GM12878 (cell line): ENCODE results near the gene PAX1. TPM values are rescaled to one million over a fixed set of nuclear protein-coding genes. Genes with fewer than 3 reads are reported as not detected.

Source experiments
- ATAC-seq: fragments of 200-7000 bp; cut with Tn5 transposase; 3 replicates; pipeline ENCODE4 v1.9.1; 2020; ENCODE audit warnings: mild to moderate bottlenecking, moderate library complexity
- BruUV-seq: library from RNA; stranded (reverse); fragments of 400-500 nt; replicated peaks from 2 replicates; lab custom pipeline; 2021; lab: Mats Ljungman, UMichigan
- CTCF ChIA-PET: fragments of 300-600 bp; sonication (Branson Sonifier 250); formaldehyde crosslinking; extraction: SDS; loops from one replicate; lab custom pipeline; 2021; ENCODE audit warnings: inconsistent platforms; lab: Yijun Ruan, JAX
- POLR2A ChIA-PET: fragments of 350-600 bp; formaldehyde crosslinking; extraction: SDS; loops from one replicate; lab custom pipeline; 2021; ENCODE audit warnings: inconsistent platforms; lab: Charles Lee
- RAD21 ChIA-PET: fragments of 300-600 bp; sonication (Branson Sonifier 250); formaldehyde crosslinking; loops from one replicate; lab custom pipeline; 2023; ENCODE audit warnings: antibody characterized with exemption; ENCODE audit not compliant: unreplicated experiment; lab: Charles Lee
- SMC1A ChIA-PET: fragments of 300-600 bp; sonication (Branson Sonifier 250); formaldehyde crosslinking; loops from one replicate; lab custom pipeline; 2023; ENCODE audit not compliant: unreplicated experiment, uncharacterized antibody; lab: Charles Lee
- DNase-seq: peaks from one replicate; pipeline ENCODE4 v3.0.0-alpha.2; 2011; ENCODE audit warnings: low read depth, low spot score
- FAIRE-seq: peaks from 3 replicates; lab custom pipeline; 2011; peaks lifted over from hg19 to GRCh38; lab: Jason Lieb, UNC
- H2AFZ ChIP-seq: 2 replicates; pipeline ENCODE4 v1.6.0; 2011; ENCODE audit warnings: low read depth, low read length, control low read depth; ENCODE audit not compliant: control insufficient read depth
- H3K27ac ChIP-seq: 2 replicates; pipeline ENCODE4 v1.5.1; 2011; ENCODE audit warnings: control low read depth; ENCODE audit not compliant: control insufficient read depth, insufficient read depth
- H3K27me3 ChIP-seq, 2 experiments: replicated peaks in 1 of 2; 2 replicates each; pipeline versions ENCODE4 v1.6.0 to v1.6.1; 2011; ENCODE audit warnings: low read length in 1 of 2; ENCODE audit not compliant: control insufficient read depth in 2 of 2, insufficient read depth in 2 of 2
- H3K36me3 ChIP-seq, 2 experiments: 2 replicates each; pipeline ENCODE4 v1.5.1; 2011; ENCODE audit warnings: low read length in 1 of 2; ENCODE audit not compliant: control insufficient read depth in 2 of 2, insufficient read depth in 2 of 2
- H3K4me1 ChIP-seq: 2 replicates; pipeline ENCODE4 v1.6.1; 2011; ENCODE audit warnings: mild to moderate bottlenecking, low read length, moderate library complexity, mixed read lengths; ENCODE audit not compliant: control insufficient read depth, insufficient read depth
- H3K4me2 ChIP-seq: 2 replicates; pipeline ENCODE4 v1.6.0; 2011; ENCODE audit warnings: control low read depth; ENCODE audit not compliant: control insufficient read depth, insufficient read depth
- H3K4me3 ChIP-seq: fragments of 200-600 bp; sonication (generic); 2 replicates; pipeline ENCODE4 v1.5.1; 2016
- H3K79me2 ChIP-seq: 2 replicates; pipeline ENCODE4 v1.6.0; 2011; ENCODE audit warnings: low read length; ENCODE audit not compliant: control insufficient read depth, insufficient read depth
- H3K9ac ChIP-seq: 2 replicates; pipeline ENCODE4 v1.8.0; 2011; ENCODE audit warnings: low read length, control low read depth, mixed read lengths; ENCODE audit not compliant: control insufficient read depth, insufficient read depth
- H3K9me3 ChIP-seq: replicated peaks from 3 replicates; pipeline ENCODE4 v1.5.1; 2011; ENCODE audit warnings: mild to moderate bottlenecking, low read length; ENCODE audit not compliant: control insufficient read depth, insufficient read depth
- H4K20me1 ChIP-seq: 2 replicates; pipeline ENCODE4 v1.6.0; 2011; ENCODE audit not compliant: control insufficient read depth, insufficient read depth
- MTA2 ChIP-seq: fragments of 450-650 bp; IDR thresholded peaks from 2 replicates; pipeline ENCODE4 v1.6.1; 2016; ENCODE audit warnings: low read depth, mild to moderate bottlenecking, moderate library complexity
- MYB ChIP-seq: fragments of 150-350 bp; IDR thresholded peaks from 2 replicates; pipeline ENCODE4 v1.6.1; 2014; ENCODE audit warnings: mild to moderate bottlenecking, low read depth, low read length, borderline replicate concordance
- PAX5 ChIP-seq: IDR thresholded peaks from 2 replicates; pipeline ENCODE4 v1.6.1; 2011; ENCODE audit warnings: low read depth, low read length, borderline replicate concordance
- PAX8 ChIP-seq: fragments of 450-650 bp; IDR thresholded peaks from 2 replicates; pipeline ENCODE4 v1.6.1; 2017; ENCODE audit warnings: mild to moderate bottlenecking, moderate library complexity
- PRDM15 ChIP-seq: fragments of 450-650 bp; formaldehyde crosslinking; IDR thresholded peaks from 2 replicates; pipeline ENCODE4 v1.4.0; 2020; ENCODE audit warnings: mild to moderate bottlenecking, moderate library complexity
- SIX5 ChIP-seq: IDR thresholded peaks from 2 replicates; pipeline ENCODE4 v1.6.1; 2011; ENCODE audit warnings: mild to moderate bottlenecking, low read depth, low read length, moderate library complexity; ENCODE audit not compliant: severe bottlenecking
- SREBF1 ChIP-seq: IDR thresholded peaks from 2 replicates; pipeline ENCODE4 v1.6.1; 2012; ENCODE audit warnings: mild to moderate bottlenecking, low read length
- SUPT20H ChIP-seq: IDR thresholded peaks from 2 replicates; pipeline ENCODE4 v1.6.1; 2011; ENCODE audit warnings: low read depth, mild to moderate bottlenecking, low read length, moderate library complexity, borderline replicate concordance; ENCODE audit not compliant: control insufficient read depth
- TBL1XR1 ChIP-seq: IDR thresholded peaks from 2 replicates; pipeline ENCODE4 v1.6.1; 2012; ENCODE audit warnings: low read depth, low read length, improper control_type of control experiment
- WRNIP1 ChIP-seq: IDR thresholded peaks from 2 replicates; pipeline ENCODE4 v1.6.1; 2011; ENCODE audit warnings: low read depth, low read length, improper control_type of control experiment, borderline replicate concordance
- YBX1 ChIP-seq: fragments of 450-650 bp; IDR thresholded peaks from 2 replicates; pipeline ENCODE4 v1.6.1; 2016; ENCODE audit warnings: antibody characterized with exemption
- WGBS: methylation state at CpG from one replicate; pipeline ENCODE4 v1.1.6; 2016; ENCODE audit warnings: low lambda C conversion rate; ENCODE audit not compliant: insufficient replicate concordance, insufficient coverage; ENCODE audit errors: missing lambda C conversion rate; 5-methylcytosine and 5-hydroxymethylcytosine counted together
- in situ Hi-C: fragments of 300-500 bp; cut with MboI; formaldehyde crosslinking; loops from 9 replicates; pipeline ENCODE4 v1.14.3; 2018; ENCODE audit warnings: mixed read lengths
- intact Hi-C: fragments of 100-400 bp; cut with micrococcal nuclease; formaldehyde crosslinking; loops from one replicate; pipeline ENCODE4 v1.14.2; 2022; ENCODE audit not compliant: unreplicated experiment
- polyA plus RNA-seq, 11 experiments: library from polyadenylated mRNA; depleted of rRNA in 4 of 11; unstranded in 6 of 11; stranded (reverse) in 5 of 11; fragments of >200 nt; fragmentation: Nextera tagmentation in 4 of 11; fragmentation: Illumina TruSeq in 1 of 11; extraction: Ambion mirVana in 4 of 11; extraction: Trizol in 1 of 11; gene quantifications; 1 replicate in 1 of 11; 2 replicates in 10 of 11; pipeline versions ENCODE4 v1.2.1 to v1.2.3, GENCODE V29; 2011 to 2016; ENCODE audit warnings: inconsistent platforms in 2 of 11, missing spikeins in 2 of 11, low read depth in 1 of 11
- total RNA-seq, 4 experiments: library from RNA; depleted of rRNA in 3 of 4; stranded (reverse); fragments of >200 nt in 3 of 4; fragmentation: Illumina TruSeq in 1 of 4; extraction: Trizol in 1 of 4; gene quantifications; 2 replicates each; pipeline versions ENCODE4 v1.2.1 to v1.2.3, GENCODE V29; 2013 to 2021
- TF ChIP-seq, protein P1 (sequence below): fragments of 450-650 bp; IDR thresholded peaks from 2 replicates; pipeline ENCODE4 v1.6.1; 2017; ENCODE audit warnings: borderline replicate concordance
- TF ChIP-seq, protein P2 (sequence below): fragments of 450-650 bp; IDR thresholded peaks from 2 replicates; pipeline ENCODE4 v1.6.1; 2014; ENCODE audit warnings: mild to moderate bottlenecking
- TF ChIP-seq, protein P3 (sequence below): fragments of 450-650 bp; IDR thresholded peaks from 2 replicates; pipeline ENCODE4 v1.6.1; 2018; ENCODE audit warnings: mild to moderate bottlenecking, low read depth, moderate library complexity; ENCODE audit not compliant: partially characterized antibody

The PAX1 gene
- total and polyA plus RNA-seq, 10 of the 15 experiments (the other 5 are each of a cell fraction or from before 2014, with no cell fraction given) = not detected

DNA sequence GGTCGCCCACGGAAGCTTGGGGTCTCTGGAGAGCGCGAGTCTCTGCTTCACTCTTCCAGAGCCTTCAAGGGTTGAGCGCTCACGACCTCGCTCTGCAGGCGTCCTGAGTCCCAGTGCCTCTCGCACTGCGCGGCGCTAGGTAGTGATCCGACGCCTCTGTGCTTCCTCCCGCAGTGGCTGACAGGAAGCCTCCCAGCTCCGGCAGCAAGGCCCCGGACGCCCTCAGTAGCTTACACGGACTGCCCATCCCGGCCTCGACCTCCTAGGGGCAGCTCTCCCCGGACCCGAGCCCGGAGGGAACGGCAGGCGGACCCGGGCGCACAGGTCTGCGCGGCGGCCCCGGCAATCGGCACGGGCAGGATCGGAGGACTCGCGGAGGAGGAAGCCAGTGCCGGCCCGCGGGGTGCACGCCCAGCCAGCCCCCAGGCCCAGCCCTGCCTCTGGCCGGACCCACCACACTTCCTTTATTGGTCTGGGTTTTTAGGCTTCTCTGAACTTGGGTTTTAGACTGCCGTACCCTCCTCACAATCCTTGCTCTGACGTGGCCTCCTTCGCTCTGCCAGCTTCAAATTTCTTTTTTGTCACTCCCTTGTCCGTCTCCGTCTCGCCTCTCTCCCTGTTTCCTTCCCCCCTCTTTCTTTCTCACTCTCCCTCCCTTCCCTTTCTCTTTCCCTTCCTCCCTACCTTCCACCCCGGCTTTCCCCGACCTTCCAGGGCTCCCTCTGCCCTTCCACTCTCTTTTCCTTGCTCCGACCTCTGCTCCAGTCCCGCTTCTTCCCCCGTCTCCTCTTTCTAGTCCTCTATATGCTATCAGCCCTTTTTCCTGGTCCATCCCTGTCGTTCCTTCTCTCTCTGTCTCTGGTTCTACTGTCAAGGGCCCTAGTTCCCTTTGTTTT is 9.1 kb downstream of the PAX1 start:
- Histone ChIP-seq H3K27ac (no peak overlapping the region), H3K27me3 (peaks cover 2 to 12% of the 10 kb centered on the region in 2 experiments), H2AFZ (no peak overlapping the region), H3K4me1 (no peaks in the 10 kb centered on the region), H3K9me3 (no peaks in the 10 kb centered on the region), H4K20me1 (no peaks in the 10 kb centered on the region), H3K36me3 (no peaks in the 10 kb centered on the region), H3K4me2 (no peak overlapping the region), H3K9ac (no peak overlapping the region), H3K79me2 (no peaks in the 10 kb centered on the region), H3K4me3 (no peak overlapping the region)
- POLR2A ChIA-PET = no interaction called here
- BruUV-seq = no TSS peak
- DNase-seq = no peak
- in situ Hi-C loops = no loop called here
- CTCF ChIA-PET = interaction anchor here (0.6 kb wide), 1 partner anchor 688 kb away, joined by 4 read pairs; no protein-coding TSS in a partner anchor
- 36% methylated on average over 54 of the region's 54 CpGs for WGBS
- SMC1A ChIA-PET = no interaction called here
- RAD21 ChIA-PET = no interaction called here
- ATAC-seq = no peak
- intact Hi-C loops = loop anchor here (5.0 kb wide), 1 partner anchor 393 kb away; no protein-coding TSS in a partner anchor
- FAIRE-seq = no peak
- no peak for TF ChIP-seq PRDM15
- TF ChIP-seq, protein P1, sequence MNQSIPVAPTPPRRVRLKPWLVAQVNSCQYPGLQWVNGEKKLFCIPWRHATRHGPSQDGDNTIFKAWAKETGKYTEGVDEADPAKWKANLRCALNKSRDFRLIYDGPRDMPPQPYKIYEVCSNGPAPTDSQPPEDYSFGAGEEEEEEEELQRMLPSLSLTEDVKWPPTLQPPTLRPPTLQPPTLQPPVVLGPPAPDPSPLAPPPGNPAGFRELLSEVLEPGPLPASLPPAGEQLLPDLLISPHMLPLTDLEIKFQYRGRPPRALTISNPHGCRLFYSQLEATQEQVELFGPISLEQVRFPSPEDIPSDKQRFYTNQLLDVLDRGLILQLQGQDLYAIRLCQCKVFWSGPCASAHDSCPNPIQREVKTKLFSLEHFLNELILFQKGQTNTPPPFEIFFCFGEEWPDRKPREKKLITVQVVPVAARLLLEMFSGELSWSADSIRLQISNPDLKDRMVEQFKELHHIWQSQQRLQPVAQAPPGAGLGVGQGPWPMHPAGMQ = no peak
- TF ChIP-seq, protein P2, sequence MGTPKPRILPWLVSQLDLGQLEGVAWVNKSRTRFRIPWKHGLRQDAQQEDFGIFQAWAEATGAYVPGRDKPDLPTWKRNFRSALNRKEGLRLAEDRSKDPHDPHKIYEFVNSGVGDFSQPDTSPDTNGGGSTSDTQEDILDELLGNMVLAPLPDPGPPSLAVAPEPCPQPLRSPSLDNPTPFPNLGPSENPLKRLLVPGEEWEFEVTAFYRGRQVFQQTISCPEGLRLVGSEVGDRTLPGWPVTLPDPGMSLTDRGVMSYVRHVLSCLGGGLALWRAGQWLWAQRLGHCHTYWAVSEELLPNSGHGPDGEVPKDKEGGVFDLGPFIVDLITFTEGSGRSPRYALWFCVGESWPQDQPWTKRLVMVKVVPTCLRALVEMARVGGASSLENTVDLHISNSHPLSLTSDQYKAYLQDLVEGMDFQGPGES = no peak
- TF ChIP-seq, protein P3, sequence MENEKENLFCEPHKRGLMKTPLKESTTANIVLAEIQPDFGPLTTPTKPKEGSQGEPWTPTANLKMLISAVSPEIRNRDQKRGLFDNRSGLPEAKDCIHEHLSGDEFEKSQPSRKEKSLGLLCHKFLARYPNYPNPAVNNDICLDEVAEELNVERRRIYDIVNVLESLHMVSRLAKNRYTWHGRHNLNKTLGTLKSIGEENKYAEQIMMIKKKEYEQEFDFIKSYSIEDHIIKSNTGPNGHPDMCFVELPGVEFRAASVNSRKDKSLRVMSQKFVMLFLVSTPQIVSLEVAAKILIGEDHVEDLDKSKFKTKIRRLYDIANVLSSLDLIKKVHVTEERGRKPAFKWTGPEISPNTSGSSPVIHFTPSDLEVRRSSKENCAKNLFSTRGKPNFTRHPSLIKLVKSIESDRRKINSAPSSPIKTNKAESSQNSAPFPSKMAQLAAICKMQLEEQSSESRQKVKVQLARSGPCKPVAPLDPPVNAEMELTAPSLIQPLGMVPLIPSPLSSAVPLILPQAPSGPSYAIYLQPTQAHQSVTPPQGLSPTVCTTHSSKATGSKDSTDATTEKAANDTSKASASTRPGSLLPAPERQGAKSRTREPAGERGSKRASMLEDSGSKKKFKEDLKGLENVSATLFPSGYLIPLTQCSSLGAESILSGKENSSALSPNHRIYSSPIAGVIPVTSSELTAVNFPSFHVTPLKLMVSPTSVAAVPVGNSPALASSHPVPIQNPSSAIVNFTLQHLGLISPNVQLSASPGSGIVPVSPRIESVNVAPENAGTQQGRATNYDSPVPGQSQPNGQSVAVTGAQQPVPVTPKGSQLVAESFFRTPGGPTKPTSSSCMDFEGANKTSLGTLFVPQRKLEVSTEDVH = no peak
- TF ChIP-seq PAX8 = no peak
- no peak for TF ChIP-seq MTA2
- no peak for TF ChIP-seq TBL1XR1
- no peak for TF ChIP-seq SREBF1
- TF ChIP-seq PAX5 = no peak
- no peak for TF ChIP-seq SIX5
- TF ChIP-seq MYB = no peak
- TF ChIP-seq WRNIP1 = no peak
- TF ChIP-seq SUPT20H = no peak
- TF ChIP-seq YBX1 = no peak
